CD1c-positive myeloid dendritic cell (primary cell): ENCODE results near the gene NGFR.
A peak's percentile ranks its signal among the peaks of the same experiment; 100 is the strongest.
"Not testable (repeated sequence)": the region's sequence is repeated elsewhere in the genome, so short reads cannot be mapped to it uniquely, and the experiment has no call there.

Experiments used
- DNase-seq: peaks from one replicate; pipeline ENCODE4 v3.0.0-alpha.2; 2016; ENCODE audit errors: extremely low spot score

NGFR gene

GRCh38 chr17:49545806-49546545 lies 50.9 kb downstream of the NGFR start:
- no peak for DNase-seq

GRCh38 chr17:49546546-49547535 lies 51.7 kb downstream of the NGFR start:
- DNase-seq, result no peak

- no peak for DNase-seq
These were observed 52.5 kb downstream of the NGFR start for GRCh38 chr17:49547566-49547965.

GRCh38 chr17:49548051-49548505 lies 53.0 kb downstream of the NGFR start:
- no peak for DNase-seq

- DNase-seq, result peak; percentile 50
These were observed 53.6 kb downstream of the NGFR start for GRCh38 chr17:49548506-49549310.

DNA sequence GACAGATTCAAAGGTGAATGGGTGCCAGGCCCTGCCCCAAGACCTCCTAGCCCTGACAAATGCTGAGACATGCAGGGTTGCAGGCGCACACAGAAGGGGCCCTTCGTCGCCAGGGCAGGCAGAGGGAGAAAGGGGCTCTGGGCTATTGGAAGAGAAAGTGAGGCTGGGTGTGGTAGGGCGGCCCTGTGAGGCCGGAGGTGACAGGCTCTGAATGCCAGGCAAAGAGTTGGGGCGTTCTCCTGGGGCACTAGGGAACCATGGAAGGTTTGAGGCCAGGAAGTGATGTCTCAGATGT lies 54.2 kb downstream of the NGFR start:
- DNase-seq, result no peak

DNA sequence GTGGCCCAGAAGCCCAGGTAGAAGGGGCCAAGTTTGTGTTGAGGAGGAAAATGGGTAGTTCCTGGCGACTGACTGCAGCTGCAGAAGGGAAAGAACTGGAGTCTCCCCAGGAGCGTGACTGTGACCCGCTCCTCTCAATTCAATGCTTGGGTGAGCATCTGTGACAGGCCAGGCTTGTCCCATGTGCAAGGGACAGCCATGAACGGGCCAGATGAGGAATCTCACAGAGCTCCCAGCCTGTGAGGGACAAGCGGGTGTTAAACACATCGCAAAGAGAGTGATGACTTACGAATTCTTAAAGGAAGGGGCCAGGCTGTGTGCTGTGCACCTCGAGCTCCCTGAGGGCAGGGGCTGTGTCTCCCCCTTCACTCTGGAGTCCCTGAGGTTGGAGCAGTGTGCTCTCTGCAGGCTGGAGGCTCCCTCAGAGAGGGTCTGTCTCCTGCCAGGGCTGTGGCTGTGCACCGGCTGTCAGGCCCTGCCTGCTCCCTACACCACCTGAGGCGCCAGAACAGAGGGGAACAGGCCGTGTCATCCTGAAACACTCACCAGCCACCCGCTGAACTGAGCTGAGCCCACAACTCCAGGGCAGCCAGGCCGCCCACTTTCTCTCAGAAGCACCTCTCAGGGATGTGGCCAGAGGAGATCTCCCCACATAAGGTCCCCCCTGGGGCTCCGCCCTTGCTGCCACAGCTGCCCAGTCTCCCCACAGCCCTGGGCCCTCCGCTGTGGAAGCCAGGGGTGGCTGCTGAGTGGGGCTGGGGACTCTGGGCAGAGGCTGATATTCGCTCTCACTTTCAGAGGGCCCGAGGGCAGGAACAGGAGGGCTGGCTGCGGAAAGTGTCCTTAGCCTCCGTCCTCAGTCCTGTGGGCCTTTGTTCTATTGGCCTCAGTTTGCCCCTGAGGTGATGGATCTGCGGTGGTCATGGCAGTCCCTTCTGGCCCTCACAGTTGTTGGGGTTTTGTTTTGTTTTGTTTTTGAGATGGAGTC lies 54.9 kb downstream of the NGFR start:
- no peak for DNase-seq

DNA sequence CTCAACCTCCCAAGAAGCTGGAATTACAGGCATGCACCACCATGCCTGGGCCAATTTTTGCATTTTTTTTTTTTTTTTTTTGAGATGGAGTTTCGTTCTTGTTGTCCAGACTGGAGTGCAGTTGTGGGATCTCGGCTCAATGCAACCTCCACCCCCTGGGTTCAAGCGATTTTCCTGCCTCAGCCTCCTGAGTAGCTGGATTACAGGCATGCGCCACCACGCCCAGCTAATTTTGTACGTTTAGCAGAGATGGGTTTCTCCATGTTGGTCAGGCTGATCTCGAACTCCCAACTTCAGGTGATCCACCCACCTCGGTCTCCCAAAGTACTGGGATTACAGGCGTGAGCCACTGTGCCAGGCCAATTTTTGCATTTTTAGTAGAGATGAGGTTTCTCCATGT lies 55.7 kb downstream of the NGFR start:
- DNase-seq, result not testable (repeated sequence)

DNA sequence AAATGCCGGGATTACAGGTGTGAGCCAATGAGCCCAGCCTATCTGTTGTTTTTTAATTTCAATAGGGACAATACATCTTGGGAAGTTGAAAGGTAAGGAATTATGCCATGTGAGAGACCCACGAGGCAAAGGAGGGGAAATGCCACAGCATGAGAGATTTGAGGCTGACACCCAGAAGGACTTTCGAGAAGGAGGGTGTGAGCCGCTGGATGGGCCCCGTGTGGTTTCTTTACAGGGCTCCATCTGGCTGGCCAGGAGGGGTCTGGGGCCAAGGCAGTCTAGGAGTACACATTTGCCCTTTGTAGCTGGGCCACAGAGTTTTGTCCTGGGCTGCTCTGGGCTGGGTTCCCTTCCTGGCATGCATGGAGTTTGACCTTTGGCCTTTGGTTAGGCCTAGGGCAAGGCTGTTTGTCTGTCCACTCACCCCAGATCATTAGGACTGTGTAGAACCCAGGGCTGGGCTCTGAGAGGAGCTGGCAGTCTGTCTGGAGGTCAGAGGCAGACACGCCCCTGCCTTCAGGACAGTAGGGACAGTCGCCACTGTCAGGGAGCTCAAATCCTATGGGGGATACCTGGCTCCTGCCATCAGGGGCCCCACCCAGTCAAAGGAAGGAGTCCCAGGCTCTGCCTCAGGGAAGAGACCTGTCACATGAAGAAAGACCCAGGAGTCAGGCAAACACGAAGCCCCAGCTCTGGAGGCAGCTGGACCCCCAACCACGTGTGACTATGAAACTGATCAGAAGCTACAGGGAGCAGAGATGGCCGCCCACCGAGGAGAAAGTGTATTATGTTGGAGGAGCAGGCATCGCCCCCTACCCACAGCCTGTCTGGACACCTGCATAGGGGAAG lies 56.4 kb downstream of the NGFR start:
- no peak for DNase-seq

DNA sequence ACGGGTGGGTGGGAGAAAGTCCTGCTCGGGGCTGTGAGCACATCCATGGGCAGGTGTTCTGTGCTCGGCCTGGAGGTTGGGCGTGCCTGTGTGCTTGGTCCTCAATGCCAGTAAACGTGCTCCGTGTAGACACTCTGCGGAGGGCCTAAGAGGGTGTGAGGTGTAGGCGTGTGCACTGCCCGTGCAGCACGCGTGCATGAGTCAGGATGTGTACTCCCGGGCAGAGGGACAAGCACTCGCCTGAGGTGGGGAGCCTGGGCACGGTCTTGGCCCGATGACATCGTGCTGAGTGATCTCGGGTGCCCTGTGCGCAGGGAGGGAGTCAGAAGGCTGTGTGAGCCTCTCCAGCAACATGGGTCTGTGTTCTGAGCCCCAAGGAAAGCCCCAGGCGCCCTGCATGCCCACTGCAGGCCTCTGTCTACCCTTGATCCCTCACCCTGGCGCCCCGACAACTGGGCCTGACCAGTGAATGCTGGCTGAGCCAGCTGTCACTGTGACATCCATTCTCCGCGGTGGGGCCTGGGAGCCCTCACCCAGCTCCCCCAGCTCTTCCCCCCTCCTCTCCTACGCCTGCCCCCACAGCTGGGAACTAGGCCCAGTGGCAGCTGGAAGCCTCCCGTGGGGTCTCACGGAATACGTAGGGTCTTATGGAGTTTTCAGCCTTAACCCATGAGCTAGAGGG lies 57.1 kb downstream of the NGFR start:
- DNase-seq, result no peak

DNA sequence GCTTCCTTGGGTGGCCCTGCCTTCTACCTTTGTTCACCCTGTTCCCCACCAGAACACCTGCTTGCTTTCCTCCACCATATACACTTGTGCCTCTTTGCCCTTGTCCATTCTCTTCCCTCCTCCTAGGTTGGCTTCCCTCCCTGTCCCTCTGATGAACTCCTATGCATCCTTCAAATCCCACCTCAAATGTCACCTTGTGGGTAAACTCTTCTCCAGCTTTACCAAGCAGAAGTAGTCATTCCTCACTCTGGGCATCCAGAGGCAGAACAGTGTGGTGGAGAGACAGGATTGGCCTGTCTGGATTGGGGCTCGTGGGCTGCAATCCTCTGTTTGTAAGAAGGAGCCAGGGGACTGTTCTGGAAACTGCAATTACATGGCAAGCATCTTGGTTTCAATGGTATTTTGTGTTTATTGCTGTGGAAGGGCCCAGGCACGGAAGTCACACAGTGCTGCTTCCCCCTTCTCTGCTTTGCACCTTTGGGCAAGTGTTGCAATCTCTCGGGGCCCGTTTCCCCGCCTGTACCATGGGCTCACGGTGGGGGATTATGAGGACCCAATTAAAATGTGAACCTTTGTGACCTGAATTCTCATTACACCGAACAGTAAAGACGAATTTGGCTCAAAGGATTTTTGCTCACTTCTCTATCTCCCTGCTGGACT lies 58.7 kb downstream of the NGFR start:
- DNase-seq, result no peak

GRCh38 chr17:49554694-49555494 lies 59.8 kb downstream of the NGFR start:
- no peak for DNase-seq

DNA sequence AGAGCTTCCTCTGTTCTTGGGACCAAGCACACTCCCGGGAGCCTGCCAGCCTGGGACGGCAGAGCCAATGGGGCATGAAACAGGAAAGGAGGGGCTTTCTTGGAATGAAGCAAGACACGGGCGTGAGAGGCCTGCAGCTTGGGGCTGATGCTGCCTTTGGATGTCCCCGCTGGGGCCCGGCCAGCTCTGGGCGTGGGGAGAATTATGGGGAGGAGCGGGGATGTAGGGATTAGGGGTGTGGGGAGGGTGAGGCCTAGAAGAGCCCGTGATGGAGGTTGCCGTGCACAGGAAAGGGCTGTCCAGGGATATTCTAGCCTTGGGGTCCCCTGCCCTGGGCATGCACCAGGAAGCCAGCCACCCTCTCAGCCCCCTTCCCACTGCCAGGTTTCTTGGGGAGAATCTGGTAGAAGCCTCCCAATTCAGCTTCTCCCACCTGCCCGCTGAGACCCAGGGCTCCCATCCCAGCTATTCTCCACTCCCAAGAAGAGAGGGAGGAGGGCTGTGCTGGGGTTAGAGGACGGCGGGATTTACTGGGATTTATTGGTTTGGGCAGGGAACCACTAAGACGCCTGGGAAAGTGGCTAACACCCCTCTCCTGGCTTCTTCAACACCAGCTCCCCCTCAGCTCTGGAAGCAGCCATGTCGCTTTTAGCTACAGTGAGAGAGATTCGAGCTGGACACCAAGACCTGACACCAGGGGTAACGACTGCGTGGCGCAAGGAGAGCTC lies 60.6 kb downstream of the NGFR start:
- DNase-seq, result no peak

DNA sequence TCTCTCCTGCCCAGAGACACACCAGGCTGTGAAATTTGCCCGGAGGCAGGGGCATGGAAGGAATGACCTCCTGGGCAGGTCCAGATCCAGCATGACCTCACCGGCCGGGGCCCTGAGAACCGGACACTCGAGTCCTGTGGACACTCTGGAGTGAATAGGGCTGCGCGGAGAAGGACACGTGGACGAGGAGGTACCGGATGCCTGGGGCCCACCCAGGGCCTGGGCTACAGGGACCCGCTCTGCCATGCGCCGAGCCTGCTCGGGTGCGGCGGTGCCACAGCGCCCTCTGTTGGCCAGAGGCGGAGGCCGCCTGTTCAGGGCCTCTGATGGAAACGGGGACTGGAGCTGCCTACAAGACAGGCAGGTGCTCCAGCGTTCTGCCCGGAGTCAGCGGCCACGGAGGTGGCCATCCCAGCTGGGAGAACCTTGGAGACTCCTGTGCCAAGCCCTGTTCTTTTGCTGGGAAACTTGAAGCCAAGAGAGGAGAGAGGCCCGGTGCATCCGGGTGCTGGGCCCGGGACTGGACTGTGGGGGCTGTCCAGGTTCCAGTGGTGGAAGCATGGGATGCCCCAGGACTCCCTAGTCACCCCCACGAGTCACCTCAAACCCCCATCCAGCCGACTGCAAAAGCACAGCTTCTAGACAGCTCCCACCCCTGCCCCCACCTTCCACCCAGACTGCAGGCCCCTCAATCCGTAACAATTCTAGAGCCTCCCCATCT lies 61.3 kb downstream of the NGFR start:
- DNase-seq, result peak; percentile 79

DNA sequence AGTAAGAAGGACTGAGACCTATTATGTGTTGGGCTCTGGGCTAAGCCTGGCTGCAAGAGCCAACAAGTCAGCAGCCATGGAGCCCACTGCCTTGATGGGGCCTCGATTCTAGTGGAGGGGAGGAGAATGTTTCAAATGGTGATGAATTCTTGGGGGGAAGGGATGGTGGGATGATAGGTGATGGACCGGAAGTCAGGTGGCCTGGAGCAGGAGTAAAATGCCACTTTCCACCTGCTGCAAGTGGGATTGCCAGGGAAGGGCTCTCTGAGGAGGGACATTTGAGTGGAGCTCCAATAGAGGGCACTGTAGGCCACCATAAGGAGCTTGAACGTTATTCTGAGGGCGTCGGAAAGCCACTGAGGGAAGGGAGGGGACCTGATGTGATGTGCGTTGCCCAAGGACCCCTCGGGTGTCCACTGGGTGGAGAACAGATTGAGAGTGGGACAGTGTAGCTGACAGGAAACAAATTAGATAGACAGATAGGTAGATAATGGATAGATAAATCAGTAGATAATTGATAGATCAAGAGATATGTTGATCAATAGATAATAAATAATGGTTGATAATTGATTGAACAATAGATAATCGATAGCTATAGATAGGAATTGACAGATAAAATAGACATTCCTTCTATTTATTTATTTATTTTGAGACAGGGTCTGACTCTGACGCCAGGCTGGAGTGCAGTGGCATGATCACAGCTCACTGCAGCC lies 62.4 kb downstream of the NGFR start:
- peak; percentile 68 for DNase-seq
